Ectodermal cell (in vitro differentiated cells): ENCODE data around the gene DGKZ.

ENCODE experiments used
- H3K27ac ChIP-seq: 2 replicates; pipeline ENCODE4 v1.7.0; 2013; ENCODE audit warnings: mild to moderate bottlenecking, low read depth, low read length; ENCODE audit not compliant: insufficient read depth, poor library complexity, severe bottlenecking
- H3K27me3 ChIP-seq: 2 replicates; pipeline ENCODE4 v1.7.0; 2013; ENCODE audit warnings: mild to moderate bottlenecking, low read length; ENCODE audit not compliant: insufficient read depth, control insufficient read depth, poor library complexity, severe bottlenecking
- H3K36me3 ChIP-seq: one replicate; pipeline ENCODE4 v1.7.0; 2013; ENCODE audit warnings: low read length; ENCODE audit not compliant: control insufficient read depth, insufficient read depth
- H3K4me1 ChIP-seq: one replicate; pipeline ENCODE4 v1.7.0; 2013; ENCODE audit warnings: low read length; ENCODE audit not compliant: control insufficient read depth, insufficient read depth
- H3K4me3 ChIP-seq: 2 replicates; pipeline ENCODE4 v1.7.0; 2013; ENCODE audit warnings: low read depth, low read length, control low read depth; ENCODE audit not compliant: insufficient read depth
- H3K9me3 ChIP-seq: 2 replicates; pipeline ENCODE4 v1.7.0; 2013; ENCODE audit warnings: mild to moderate bottlenecking, low read length, moderate library complexity; ENCODE audit not compliant: control insufficient read depth
- WGBS, 2 experiments: methylation state at CpG; one replicate each; pipeline ENCODE4 v1.1.7; 2013; ENCODE audit warnings: missing lambda C conversion rate in 2 of 2; 5-methylcytosine and 5-hydroxymethylcytosine counted together

Gene DGKZ

GRCh38 chr11:46307369-46307768, 39.9 kb upstream of the DGKZ start:
- Histone ChIP-seq H3K36me3 (no peaks in the 10 kb centered on the region), H3K27ac (no peak overlapping the region), H3K9me3 (no peaks in the 10 kb centered on the region), H3K27me3 (no peaks in the 10 kb centered on the region), H3K4me1 (peaks cover 14% of the 10 kb centered on the region), H3K4me3 (no peak overlapping the region)
- 94 to 97% methylated on average over 3 of the region's 3 CpGs for WGBS, 2 experiments

GRCh38 chr11:46307785-46308341, 39.4 kb upstream of the DGKZ start:
- H3K27me3 ChIP-seq: no peaks in the 10 kb centered on the region
- H3K36me3 ChIP-seq: no peaks in the 10 kb centered on the region
- 75 to 82% methylated on average over 14 of the region's 14 CpGs for WGBS, 2 experiments
- no peak overlapping the region for H3K27ac ChIP-seq
- no peaks in the 10 kb centered on the region for H3K9me3 ChIP-seq
- H3K4me1 ChIP-seq: peaks cover 14% of the 10 kb centered on the region
- no peak overlapping the region for H3K4me3 ChIP-seq

- H3K27me3 ChIP-seq: no peaks in the 10 kb centered on the region
- no peak overlapping the region for H3K27ac ChIP-seq
- no peak overlapping the region for H3K4me3 ChIP-seq
- peaks cover 14% of the 10 kb centered on the region for H3K4me1 ChIP-seq
- no peaks in the 10 kb centered on the region for H3K36me3 ChIP-seq
- no peaks in the 10 kb centered on the region for H3K9me3 ChIP-seq
- WGBS, 2 experiments: 42 to 48% methylated on average over 12 of the region's 12 CpGs
Observed at GRCh38 chr11:46308631-46309419, 38.4 kb upstream of the DGKZ start.

- WGBS, 2 experiments: 74 to 78% methylated on average over 2 to 3 of the region's 4 CpGs
- Histone ChIP-seq H3K27me3 (no peaks in the 10 kb centered on the region), H3K4me1 (peaks cover 14% of the 10 kb centered on the region), H3K36me3 (no peaks in the 10 kb centered on the region), H3K9me3 (no peaks in the 10 kb centered on the region), H3K27ac (no peak overlapping the region), H3K4me3 (no peak overlapping the region)
Observed at GRCh38 chr11:46309814-46310259, 37.4 kb upstream of the DGKZ start.

- Histone ChIP-seq H3K27ac (no peak overlapping the region), H3K4me1 (no peaks in the 10 kb centered on the region), H3K36me3 (no peaks in the 10 kb centered on the region), H3K9me3 (no peaks in the 10 kb centered on the region), H3K27me3 (no peaks in the 10 kb centered on the region), H3K4me3 (no peak overlapping the region)
- 63 to 66% methylated on average over 16 of the region's 16 CpGs for WGBS, 2 experiments
Observed at GRCh38 chr11:46315033-46315738, 32.1 kb upstream of the DGKZ start.

GRCh38 chr11:46315783-46316563, 31.3 kb upstream of the DGKZ start:
- Histone ChIP-seq H3K36me3 (no peaks in the 10 kb centered on the region), H3K27me3 (no peaks in the 10 kb centered on the region), H3K27ac (no peak overlapping the region), H3K4me1 (no peaks in the 10 kb centered on the region), H3K4me3 (no peak overlapping the region), H3K9me3 (no peaks in the 10 kb centered on the region)
- 96 to 97% methylated on average over 12 of the region's 12 CpGs for WGBS, 2 experiments

- Histone ChIP-seq H3K4me1 (no peaks in the 10 kb centered on the region), H3K36me3 (no peaks in the 10 kb centered on the region), H3K9me3 (no peaks in the 10 kb centered on the region), H3K4me3 (no peak overlapping the region), H3K27me3 (no peaks in the 10 kb centered on the region), H3K27ac (no peak overlapping the region)
- WGBS, 2 experiments: 93 to 97% methylated on average over 5 of the region's 5 CpGs
Observed at GRCh38 chr11:46319074-46319453, 28.2 kb upstream of the DGKZ start.

- Histone ChIP-seq H3K27ac (no peak overlapping the region), H3K36me3 (no peaks in the 10 kb centered on the region), H3K4me3 (no peak overlapping the region), H3K9me3 (no peaks in the 10 kb centered on the region), H3K4me1 (no peaks in the 10 kb centered on the region), H3K27me3 (no peaks in the 10 kb centered on the region)
- WGBS, 2 experiments: 92 to 96% methylated on average over 2 of the region's 2 CpGs
Observed at GRCh38 chr11:46321757-46322156, 25.5 kb upstream of the DGKZ start.

- 90 to 93% methylated on average over 6 of the region's 6 CpGs for WGBS, 2 experiments
- H3K27ac ChIP-seq: no peak overlapping the region
- H3K4me3 ChIP-seq: no peak overlapping the region
- no peaks in the 10 kb centered on the region for H3K4me1 ChIP-seq
- H3K9me3 ChIP-seq: no peaks in the 10 kb centered on the region
- no peaks in the 10 kb centered on the region for H3K36me3 ChIP-seq
- H3K27me3 ChIP-seq: no peaks in the 10 kb centered on the region
Observed at GRCh38 chr11:46322759-46323158, 24.5 kb upstream of the DGKZ start.
